NCI-H146 (cell line): ENCODE measurements around the gene ZSCAN5B.
A peak's percentile ranks its signal among the peaks of the same experiment; 100 is the strongest.
"Not testable (repeated sequence)": the region's sequence is repeated elsewhere in the genome, so short reads cannot be mapped to it uniquely, and the experiment has no call there.

ENCODE experiments used
- DNase-seq: peaks from one replicate; lab custom pipeline; 2025; lab: John Stamatoyannopoulos, UW

Gene ZSCAN5B

GRCh38 chr19:56197646-56198045, at the start of gene ZSCAN5B:
Gene ZSCAN5B, minus strand, starts transcription at chr19:56197783. Its CDS starts 4,731 bp downstream, at chr19:56193052.
- not testable (repeated sequence) for DNase-seq

DNA sequence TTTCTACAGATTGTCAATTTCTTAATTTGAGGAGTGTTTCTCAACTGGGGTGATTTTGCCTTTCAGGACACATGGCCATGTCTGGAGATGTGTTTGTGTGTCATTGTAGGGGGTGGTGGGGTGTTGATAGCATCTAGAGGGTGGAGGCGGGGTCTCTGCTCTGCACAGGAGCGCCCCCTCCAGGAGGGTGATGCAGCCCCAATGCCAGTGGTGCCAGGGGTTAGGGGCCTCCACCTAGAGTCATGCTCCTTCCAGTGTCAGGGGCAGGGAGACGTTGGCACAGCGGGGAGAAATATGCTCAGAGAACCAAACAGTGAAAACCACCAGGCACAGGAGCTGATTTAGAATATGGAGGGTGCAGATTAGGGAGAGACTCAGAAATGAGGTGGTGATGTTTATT, 48.2 kb upstream of the ZSCAN5B start:
- DNase-seq = not testable (repeated sequence)

GRCh38 chr19:56245121-56245740, 47.6 kb upstream of the ZSCAN5B start:
- DNase-seq = no peak

DNA sequence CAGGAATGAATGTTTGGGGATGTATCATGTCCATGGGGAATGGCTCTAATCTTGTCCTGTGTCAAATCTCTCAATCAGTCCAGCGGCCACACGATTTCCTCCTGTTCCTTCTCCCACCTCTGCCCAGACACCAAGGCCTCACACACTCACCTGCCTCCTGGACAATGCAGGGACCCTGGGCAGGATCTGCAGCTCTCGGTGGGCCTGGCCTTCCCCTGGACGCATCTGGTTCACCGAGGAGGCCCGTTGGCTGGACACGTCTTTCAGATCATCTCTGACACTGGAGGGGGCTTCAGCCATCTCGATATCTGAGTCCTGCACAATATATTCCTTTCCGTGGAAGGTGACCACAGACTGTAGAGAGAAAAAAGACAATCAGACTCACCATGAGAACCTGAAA, 25.9 kb upstream of the ZSCAN5B start:
- DNase-seq = no peak

- DNase-seq = no peak
Observed at GRCh38 chr19:56222901-56223300, 25.3 kb upstream of the ZSCAN5B start.

GRCh38 chr19:56221851-56222250, 24.3 kb upstream of the ZSCAN5B start:
- DNase-seq = no peak

DNA sequence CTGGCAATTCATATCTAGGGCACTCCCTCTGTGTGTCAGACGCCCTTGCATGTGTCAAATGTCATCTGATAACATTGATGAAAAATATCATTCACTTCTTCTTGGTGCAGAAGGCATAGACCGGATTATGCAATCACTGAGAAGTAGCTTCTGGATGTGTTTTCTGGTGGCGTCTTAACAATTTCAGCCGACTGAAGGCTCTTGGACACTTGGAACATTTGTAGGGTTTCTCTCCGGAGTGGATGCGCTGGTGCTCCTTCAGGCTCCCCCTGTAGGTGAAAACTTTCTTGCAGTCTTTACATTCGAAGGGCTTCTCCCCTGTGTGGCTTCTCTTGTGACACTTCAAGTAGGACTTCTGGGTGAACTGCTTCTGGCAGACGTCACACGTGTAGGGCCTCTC, 23.9 kb upstream of the ZSCAN5B start:
- peak; percentile 18 for DNase-seq

DNA sequence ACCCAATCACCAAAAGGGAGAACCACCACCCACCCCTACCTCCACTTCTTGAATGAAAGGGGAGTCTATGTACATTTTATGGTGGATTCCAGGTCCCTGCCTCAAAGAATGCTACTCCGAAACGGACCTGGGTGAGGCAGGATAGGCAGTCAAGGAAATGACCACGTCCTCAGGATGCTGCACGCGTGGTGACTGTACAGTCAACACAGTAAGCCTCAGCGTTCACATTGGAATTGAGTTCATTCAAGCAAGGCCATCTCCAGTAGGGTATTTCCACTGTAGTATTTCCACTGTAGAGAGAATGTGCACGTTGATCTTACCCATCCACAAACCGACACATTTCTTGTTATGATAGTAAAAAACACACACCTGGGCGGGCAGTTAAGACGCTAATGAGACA, 21.4 kb upstream of the ZSCAN5B start:
- no peak for DNase-seq

DNA sequence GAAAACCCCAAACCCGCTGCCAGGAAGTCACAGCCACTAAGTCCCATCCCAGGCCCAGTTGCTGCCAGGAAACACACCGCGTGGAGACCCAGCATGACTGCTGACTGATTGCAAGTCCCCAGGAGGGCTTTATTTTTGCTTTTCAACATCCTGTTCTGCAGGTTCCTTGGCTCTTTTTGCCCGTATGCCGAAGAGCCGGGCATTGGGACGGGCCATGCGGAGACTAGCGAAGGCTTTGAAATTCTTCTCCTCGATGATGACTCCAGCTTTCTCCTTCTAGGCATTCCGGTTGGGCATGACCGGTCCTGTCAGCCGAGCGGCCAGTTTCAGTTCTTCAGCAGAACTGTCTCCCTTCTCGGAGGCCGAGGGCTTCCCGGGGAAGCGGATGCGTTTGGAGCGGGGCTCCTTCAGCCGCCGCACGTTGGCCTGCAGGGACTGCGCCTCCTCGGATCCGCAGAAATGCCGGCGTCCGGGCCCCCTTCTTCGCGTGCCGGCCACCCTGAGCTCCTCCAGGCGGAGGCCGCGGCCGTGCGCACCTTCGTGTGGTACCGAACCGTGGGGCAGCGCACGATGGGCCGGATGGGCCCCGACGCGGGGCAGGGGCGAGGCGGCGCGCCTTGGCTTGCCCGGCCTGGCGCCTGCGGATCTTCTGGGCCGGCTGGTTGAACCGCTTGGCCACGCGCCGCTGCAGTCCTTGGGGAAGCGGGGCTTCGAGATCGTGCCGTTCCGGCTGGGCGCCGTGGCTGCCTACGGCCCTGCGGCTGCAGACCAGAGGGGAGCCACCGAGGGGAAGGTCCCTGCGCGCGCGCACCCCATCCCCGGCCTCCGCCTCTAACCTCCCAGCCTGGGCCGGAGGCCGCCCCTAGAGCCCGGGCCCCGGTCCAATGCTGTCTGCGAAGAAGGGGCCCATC, 19.7 kb upstream of the ZSCAN5B start:
- peak; percentile 72 for DNase-seq

DNA sequence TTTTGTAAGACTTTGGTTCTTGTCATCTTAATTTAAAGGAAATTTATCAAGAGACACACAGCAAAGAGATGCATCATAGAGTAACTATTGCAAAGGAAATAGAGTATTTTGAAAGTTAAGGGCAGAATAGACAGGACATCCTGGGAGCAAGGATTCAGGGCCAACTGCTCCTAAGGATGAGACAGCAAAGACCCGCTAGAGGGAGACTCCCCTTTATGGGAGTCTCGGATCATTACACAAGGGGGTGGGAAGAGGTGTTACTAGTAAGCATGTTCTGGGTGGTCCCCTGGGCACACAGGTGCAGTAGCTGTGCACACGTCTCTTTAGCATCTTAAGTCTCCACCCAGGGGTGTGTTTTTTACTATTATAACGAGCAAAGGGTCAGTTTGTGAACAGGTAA, 14.1 kb upstream of the ZSCAN5B start:
- no peak for DNase-seq

GRCh38 chr19:56210036-56210435, 12.5 kb upstream of the ZSCAN5B start:
- not testable (repeated sequence) for DNase-seq

DNA sequence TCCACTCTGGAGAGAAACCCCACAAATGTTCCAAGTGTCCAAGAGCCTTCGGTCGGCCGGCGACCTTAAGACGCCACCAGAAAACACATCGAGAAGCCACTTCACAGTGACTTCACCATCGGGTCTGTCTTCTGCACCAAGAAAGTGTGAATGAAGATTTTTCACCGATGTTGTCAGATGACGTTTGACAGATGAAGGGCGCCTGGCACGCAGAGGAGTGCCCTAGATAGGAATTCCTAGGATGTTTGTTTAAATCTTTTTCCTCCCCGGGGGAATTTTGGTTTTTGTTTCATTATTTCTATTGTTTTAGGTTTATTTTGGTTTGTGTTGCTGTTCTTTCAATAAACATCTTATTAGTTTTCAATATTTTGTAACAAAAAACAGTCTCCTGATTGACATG, 11.5 kb upstream of the ZSCAN5B start:
- DNase-seq = no peak

DNA sequence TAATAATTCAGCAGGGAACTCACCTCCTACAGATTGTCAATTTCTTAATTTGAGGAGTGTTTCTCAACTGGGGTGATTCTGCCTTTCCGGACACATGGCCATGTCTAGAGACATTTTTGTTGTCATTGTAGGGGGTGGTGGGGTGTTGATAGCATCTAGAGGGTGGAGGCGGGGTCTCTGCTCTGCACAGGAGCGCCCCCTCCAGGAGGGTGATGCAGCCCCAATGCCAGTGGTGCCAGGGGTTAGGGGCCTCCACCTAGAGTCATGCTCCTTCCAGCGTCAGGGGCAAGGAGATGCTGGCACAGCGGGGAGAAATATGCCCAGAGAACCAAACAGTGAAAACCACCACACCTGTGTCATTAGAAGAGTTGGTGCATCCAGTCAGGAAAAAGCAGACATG, 10.0 kb upstream of the ZSCAN5B start:
- DNase-seq = not testable (repeated sequence)

DNA sequence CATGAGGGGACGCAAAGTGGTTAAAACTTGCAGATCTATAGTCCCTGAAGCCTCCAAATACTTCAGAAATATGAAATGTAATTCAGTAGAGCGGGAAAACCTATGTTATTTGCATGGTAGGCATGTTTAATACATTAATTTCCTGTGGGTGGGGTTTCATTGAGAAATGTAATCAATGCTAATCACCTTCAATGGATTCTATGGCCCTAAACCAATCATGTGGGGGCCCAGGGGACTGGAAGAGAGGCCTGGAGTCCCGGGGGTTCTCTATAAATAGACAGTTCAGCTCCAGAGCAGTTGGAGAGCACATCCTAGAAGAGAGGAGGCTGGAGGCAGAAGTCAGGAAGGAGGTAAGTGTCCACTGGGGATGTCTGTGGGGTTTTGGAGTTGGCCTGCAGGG, 4.4 kb upstream of the ZSCAN5B start, which contains the start of gene ZSCAN5C:
ZSCAN5C (plus strand) TSS at position 301 of the 400 bp plus-strand sequence. CDS start 3,641 bp downstream, outside the sequence.
- no peak for DNase-seq

DNA sequence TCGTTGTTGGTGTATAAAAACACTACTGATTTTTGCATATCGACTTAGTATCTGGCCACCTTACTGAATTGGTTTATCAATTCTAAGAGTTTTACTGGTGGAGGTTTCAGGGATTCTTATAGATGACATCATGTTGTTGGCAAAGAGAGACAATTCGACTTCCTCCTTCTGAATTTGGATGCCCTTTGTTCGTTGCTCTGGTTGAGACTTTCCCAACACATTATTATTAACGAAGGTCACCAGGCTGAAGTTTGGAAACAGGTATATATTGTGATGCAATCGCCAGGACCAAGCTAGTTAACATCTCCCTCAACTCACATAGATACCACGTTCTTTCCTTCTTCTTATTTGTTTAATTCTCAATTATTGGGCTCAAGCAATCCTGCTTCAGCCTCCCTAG, 2.1 kb upstream of the ZSCAN5B start:
- DNase-seq = no peak

GRCh38 chr19:56193981-56194640, 3.5 kb downstream of the ZSCAN5B start:
- no peak for DNase-seq

DNA sequence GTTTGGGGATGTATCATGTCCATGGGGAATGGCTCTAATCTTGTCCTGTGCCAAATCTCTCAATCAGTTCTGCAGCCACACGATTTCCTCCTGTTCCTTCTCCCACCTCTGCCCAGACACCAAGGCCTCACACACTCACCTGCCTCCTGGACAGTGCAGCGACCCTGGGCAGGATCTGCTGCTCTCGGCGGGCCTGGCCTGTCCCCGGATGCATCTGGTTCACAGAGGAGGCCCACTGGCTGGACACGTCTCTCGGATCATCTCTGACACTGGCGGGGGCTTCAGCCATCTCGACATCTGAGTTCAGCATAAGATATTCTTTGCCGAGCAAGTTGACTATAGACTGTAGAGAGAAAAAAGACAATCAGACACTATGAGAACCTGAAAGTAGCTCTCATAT, 5.9 kb downstream of the ZSCAN5B start:
- no peak for DNase-seq

GRCh38 chr19:56191115-56191514, 6.5 kb downstream of the ZSCAN5B start:
- no peak for DNase-seq

- no peak for DNase-seq
Observed at GRCh38 chr19:56189785-56190184, 7.8 kb downstream of the ZSCAN5B start.

DNA sequence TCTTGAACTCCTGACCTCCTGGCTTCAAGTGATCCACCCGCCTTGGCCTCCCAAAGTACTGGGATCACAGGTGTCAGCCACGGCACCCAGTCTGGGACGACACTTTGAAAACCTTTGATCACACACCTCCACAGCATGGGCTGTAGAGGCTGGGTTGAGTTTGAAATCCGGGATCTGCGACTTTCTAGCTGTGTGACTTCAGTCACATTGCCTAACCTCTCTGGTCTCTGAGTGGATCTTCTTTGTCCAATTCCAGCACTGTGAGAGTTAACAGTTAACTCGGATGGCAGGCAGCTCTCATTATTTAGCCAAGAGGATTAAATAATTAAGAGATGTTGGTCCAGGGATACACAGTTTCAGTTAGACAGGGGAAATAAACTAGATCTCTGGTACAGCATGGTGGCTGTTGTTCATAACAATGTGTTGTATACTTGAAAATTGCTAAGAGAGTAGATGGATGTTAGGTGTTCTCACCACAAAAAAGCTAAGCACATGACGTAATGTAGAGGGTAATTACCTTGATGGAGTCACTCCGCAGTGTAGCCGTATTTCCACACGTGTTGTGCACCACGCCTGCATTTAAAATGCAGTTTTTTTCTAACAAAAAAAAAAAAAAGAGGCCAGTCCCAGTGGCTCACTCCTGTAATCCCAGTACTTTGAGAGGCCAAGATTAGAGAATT, 19.9 kb downstream of the ZSCAN5B start:
- no peak for DNase-seq

- peak; percentile 79 for DNase-seq
Observed at GRCh38 chr19:56176881-56177280, 20.7 kb downstream of the ZSCAN5B start.

DNA sequence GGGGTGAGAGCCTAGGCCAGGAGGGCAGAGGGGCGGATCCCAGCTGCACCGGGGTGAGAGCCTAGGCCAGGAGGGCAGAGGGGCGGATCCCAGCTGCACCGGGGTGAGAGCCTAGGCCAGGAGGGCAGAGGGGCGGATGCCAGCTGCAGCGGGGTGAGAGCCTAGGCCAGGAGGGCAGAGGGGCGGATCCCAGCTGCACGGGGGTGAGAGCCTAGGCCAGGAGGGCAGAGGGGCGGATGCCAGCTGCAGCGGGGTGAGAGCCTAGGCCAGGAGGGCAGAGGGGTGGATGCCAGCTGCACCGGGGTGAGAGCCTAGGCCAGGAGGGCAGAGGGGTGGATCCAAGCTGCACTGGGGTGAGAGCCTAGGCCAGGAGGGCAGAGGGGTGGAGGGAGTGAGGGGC, 21.3 kb downstream of the ZSCAN5B start:
- not testable (repeated sequence) for DNase-seq
